Measurements from ENCODE around the gene GPR152. TPM values are rescaled to one million over a fixed set of nuclear protein-coding genes. Genes with fewer than 3 reads are reported as not detected.
"Not testable (repeated sequence)": the region's sequence is repeated elsewhere in the genome, so short reads cannot be mapped to it uniquely, and the experiment has no call there.

Gene GPR152
- total RNA-seq, 1 donor from 2014 or later = not detected

GRCh38 chr11:67432655-67433349 lies 19.7 kb downstream of the GPR152 start:
- DNase-seq (ENCODE audit: low spot score in 2 of 2, unreplicated experiment in 2 of 2) = no peak
- Mint-ChIP-seq H3K4me3 (no peak overlapping the region), H3K4me1 (peaks cover 11% of the 10 kb centered on the region), H3K9me3 (no peaks in the 10 kb centered on the region), H3K27ac (no peak overlapping the region), H3K36me3 (peaks cover 12% of the 10 kb centered on the region), H3K27me3 (ENCODE audit: low read depth) (no peaks in the 10 kb centered on the region)
- no peak for TF ChIP-seq CTCF (IDR thresholded peaks at IDR 0.05; ENCODE audit: unreplicated experiment)

GRCh38 chr11:67431346-67432249 lies 20.9 kb downstream of the GPR152 start:
- DNase-seq (ENCODE audit: low spot score in 2 of 2, unreplicated experiment in 2 of 2) = no peak
- Mint-ChIP-seq H3K27ac (no peak overlapping the region), H3K36me3 (peaks cover 12% of the 10 kb centered on the region), H3K4me3 (no peak overlapping the region), H3K9me3 (no peaks in the 10 kb centered on the region), H3K4me1 (peaks cover 13% of the 10 kb centered on the region), H3K27me3 (ENCODE audit: low read depth) (no peaks in the 10 kb centered on the region)
- TF ChIP-seq CTCF (IDR thresholded peaks at IDR 0.05; ENCODE audit: unreplicated experiment) = no peak

DNA sequence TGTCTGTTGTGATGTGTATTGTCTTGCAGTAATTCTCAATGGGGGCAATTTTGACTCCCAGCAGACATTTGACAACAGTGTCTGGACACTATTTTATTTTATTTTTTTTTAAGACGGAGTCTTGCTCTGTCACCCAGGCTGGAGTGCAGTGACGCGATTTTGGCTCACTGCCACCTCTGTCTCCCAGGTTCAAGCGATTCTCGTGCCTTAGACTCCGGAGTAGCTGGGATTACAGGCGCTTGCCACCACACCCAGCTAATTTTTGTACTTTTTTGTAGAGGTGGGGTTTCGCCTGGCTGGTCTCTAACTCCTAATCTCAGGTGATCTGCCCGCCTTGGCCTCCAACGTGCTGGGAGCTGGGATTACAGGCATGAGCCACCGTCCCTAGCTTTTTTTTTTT lies 22.8 kb downstream of the GPR152 start:
- H3K4me1 Mint-ChIP-seq = peaks cover 11% of the 10 kb centered on the region
- H3K27me3 Mint-ChIP-seq (ENCODE audit: low read depth) = no peaks in the 10 kb centered on the region
- no peak for TF ChIP-seq CTCF (IDR thresholded peaks at IDR 0.05; ENCODE audit: unreplicated experiment)
- peak overlapping the region; percentile 50 for H3K27ac Mint-ChIP-seq
- peak overlapping the region; percentile 90 for H3K4me3 Mint-ChIP-seq
- peaks cover 10% of the 10 kb centered on the region for H3K36me3 Mint-ChIP-seq
- DNase-seq (ENCODE audit: low spot score in 2 of 2, unreplicated experiment in 2 of 2) = no peak
- no peaks in the 10 kb centered on the region for H3K9me3 Mint-ChIP-seq

DNA sequence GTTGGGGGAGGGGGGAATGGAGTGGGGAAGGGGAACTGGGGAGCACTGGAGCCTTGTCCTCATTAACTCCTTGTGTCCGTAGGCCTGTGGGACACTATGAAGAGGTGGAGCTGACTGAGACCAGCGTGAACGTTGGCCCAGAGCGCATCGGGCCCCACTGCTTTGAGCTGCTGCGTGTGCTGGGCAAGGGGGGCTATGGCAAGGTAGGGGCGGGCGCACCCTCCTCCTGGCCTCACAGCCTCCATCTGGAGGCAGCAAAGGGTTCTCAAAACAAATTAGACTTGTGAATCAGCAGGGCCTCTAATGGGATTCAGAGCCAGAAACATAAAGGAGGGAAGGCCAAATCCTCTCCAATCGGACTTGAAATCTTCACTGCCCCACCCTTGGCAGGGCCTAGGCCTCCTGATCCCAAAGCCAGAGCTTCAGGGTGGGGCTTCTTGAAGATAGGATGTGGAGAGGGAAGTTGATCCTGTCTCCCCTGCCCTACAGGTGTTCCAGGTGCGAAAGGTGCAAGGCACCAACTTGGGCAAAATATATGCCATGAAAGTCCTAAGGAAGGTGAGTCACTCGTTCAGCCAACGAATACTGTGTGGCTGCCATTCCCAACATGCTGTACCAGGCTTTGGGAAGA lies 23.4 kb downstream of the GPR152 start:
- no peak for TF ChIP-seq CTCF (IDR thresholded peaks at IDR 0.05; ENCODE audit: unreplicated experiment)
- Mint-ChIP-seq H3K4me3 (peak overlapping the region; percentile 90), H3K27ac (peak overlapping the region; percentile 98), H3K9me3 (no peaks in the 10 kb centered on the region), H3K36me3 (peaks cover 10% of the 10 kb centered on the region), H3K27me3 (ENCODE audit: low read depth) (no peaks in the 10 kb centered on the region), H3K4me1 (peaks cover 11% of the 10 kb centered on the region)
- no peak for DNase-seq (ENCODE audit: low spot score in 2 of 2, unreplicated experiment in 2 of 2)

DNA sequence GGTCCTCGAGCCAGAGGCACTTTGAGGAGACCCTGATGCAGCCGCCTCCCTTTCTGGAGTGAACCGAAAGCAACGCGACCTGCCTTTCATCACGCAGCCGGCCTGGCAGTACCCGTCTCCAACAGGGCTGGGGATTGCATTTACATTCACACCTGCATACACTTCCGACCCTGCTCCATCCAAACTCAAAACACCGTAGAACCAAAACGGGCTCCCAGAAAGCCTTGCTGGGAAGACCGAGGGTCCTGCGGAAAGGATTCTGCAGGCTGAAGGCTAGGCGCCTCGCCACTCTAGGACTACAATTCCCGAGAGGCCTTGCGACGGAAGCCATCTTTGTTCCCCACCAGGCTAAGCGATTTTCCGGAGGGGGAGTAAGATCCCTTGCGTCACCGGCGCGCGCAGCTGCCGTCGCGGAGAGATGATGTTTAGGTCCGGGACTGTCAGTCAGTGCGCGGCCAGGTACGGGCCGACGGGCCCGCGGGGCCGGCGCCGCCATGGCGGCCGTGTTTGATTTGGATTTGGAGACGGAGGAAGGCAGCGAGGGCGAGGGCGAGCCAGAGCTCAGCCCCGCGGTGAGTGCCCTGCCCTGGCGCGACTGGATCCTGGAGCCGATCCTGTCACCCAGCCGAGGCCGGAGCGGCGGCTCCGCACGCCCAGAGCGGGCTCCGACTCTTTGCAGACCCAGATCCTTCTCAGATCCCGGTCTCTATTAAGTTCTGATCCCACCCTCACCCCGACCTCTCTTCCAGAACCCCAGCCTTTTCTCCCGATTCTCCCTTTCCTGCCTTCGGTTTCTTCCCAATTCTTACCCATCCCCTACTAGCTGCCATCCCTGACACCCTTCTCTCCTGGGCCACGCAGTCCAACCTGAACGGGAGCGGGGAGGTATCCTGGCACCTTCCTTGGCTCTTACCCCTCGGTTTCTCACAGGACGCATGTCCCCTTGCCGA lies 24.2 kb downstream of the GPR152 start, which contains the start of gene RPS6KB2:
Gene RPS6KB2 (plus strand): TSS at position 443 of the 950 bp plus-strand sequence. CDS start 52 bp downstream, at position 495.
- H3K27ac Mint-ChIP-seq = peak within 1 kb of the TSS; percentile 98
- peak; percentile 98 to 100 for DNase-seq (ENCODE audit: low spot score in 2 of 2, unreplicated experiment in 2 of 2)
- no peak for TF ChIP-seq CTCF (IDR thresholded peaks at IDR 0.05; ENCODE audit: unreplicated experiment)
- no peaks in the 10 kb centered on the region for H3K9me3 Mint-ChIP-seq
- H3K4me3 Mint-ChIP-seq = peak within 1 kb of the TSS; percentile 90
- H3K4me1 Mint-ChIP-seq = peaks cover 11% of the 10 kb centered on the region
- H3K36me3 Mint-ChIP-seq = peaks cover 10% of the 10 kb centered on the region
- no peaks in the 10 kb centered on the region for H3K27me3 Mint-ChIP-seq (ENCODE audit: low read depth)

DNA sequence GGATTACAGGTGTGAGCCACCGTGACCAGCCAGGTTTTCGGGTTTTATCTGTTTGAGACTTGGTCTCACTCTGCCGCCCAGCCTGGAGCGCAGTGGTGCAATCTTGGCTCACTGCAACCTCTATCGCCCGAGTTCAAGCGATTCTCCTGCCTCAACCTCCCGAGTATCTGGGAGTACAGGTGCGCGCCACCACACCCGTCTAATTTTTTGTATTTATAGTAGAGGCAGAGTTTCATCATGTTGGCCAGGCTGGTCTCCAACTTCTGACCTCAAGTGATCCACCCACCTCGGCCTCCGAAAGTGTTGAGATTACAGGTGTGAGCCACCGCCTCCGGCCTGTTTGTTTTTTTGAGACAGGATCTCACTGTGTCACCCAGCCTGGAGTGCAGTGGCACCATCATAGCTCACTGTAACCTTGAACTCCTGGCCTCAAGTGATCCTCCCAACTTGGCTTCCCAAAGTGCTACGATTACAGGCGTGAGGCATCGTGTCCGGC lies 25.1 kb downstream of the GPR152 start:
- H3K4me3 Mint-ChIP-seq = peak overlapping the region; percentile 90
- H3K9me3 Mint-ChIP-seq; H3K27me3 Mint-ChIP-seq (ENCODE audit: low read depth); H3K36me3 Mint-ChIP-seq; DNase-seq (ENCODE audit: low spot score in 2 of 2, unreplicated experiment in 2 of 2): not testable (repeated sequence)
- H3K4me1 Mint-ChIP-seq = peaks cover 11% of the 10 kb centered on the region
- peak overlapping the region; percentile 98 for H3K27ac Mint-ChIP-seq

All from mesothelial cell of epicardium (in vitro differentiated cells).